Suppressor macrophage treated with lipopolysaccharide for 1 hour (primary cell): ENCODE results near the gene PRSS53.
"Not testable (repeated sequence)": the region's sequence is repeated elsewhere in the genome, so short reads cannot be mapped to it uniquely, and the experiment has no call there.

Source experiments
- DNase-seq, 3 donors: peaks; one replicate each; pipeline ENCODE4 v3.0.0-alpha.2; 2020 to 2022

Gene PRSS53

GRCh38 chr16:31088459-31089183 is at the start of gene PRSS53:
PRSS53 (minus strand) TSS chr16:31088943; CDS start chr16:31088809, 134 bp downstream.
- no peak for DNase-seq

GRCh38 chr16:31136822-31137499 is 48.2 kb upstream of the PRSS53 start:
- not testable (repeated sequence) for DNase-seq

- DNase-seq = no peak
Observed at GRCh38 chr16:31136287-31136662, 47.5 kb upstream of the PRSS53 start.

GRCh38 chr16:31135535-31136286 is 47.0 kb upstream of the PRSS53 start, which contains the start of gene PRSS8:
PRSS8 (minus strand) TSS chr16:31135727; CDS start chr16:31135498, 229 bp downstream.
- no peak for DNase-seq

GRCh38 chr16:31134625-31135534 is 46.1 kb upstream of the PRSS53 start:
- DNase-seq = peak in 1 of 3 donors; percentile 18

- peak; percentile 63 to 72 (median 65) for DNase-seq
Observed at GRCh38 chr16:31134091-31134571, 45.4 kb upstream of the PRSS53 start.

- no peak for DNase-seq
Observed at GRCh38 chr16:31133046-31133501, 44.3 kb upstream of the PRSS53 start.

GRCh38 chr16:31132303-31132979 is 43.7 kb upstream of the PRSS53 start:
- no peak for DNase-seq

GRCh38 chr16:31131841-31132271 is 43.1 kb upstream of the PRSS53 start:
- DNase-seq = no peak

- DNase-seq = no peak
Observed at GRCh38 chr16:31131416-31131815, 42.7 kb upstream of the PRSS53 start.

GRCh38 chr16:31130899-31131298 is 42.2 kb upstream of the PRSS53 start:
- DNase-seq = no peak

GRCh38 chr16:31130336-31130891 is 41.7 kb upstream of the PRSS53 start:
- peak; percentile 51 to 68 (median 56) for DNase-seq

- DNase-seq = peak; percentile 77 to 84 (median 83)
Observed at GRCh38 chr16:31129568-31130335, 41.0 kb upstream of the PRSS53 start.

- DNase-seq = peak; percentile 83 to 92 (median 88)
Observed at GRCh38 chr16:31128711-31129567, 40.2 kb upstream of the PRSS53 start.

GRCh38 chr16:31127182-31127581 is 38.4 kb upstream of the PRSS53 start:
- no peak for DNase-seq

- no peak for DNase-seq
Observed at GRCh38 chr16:31125844-31126243, 37.1 kb upstream of the PRSS53 start.

- DNase-seq = no peak
Observed at GRCh38 chr16:31120129-31120528, 31.4 kb upstream of the PRSS53 start.

- peak; percentile 82 to 97 (median 95) for DNase-seq
Observed at GRCh38 chr16:31118223-31119155, 29.7 kb upstream of the PRSS53 start.
